ENCODE measurements around the gene DPYD. TPM values are rescaled to one million over a fixed set of nuclear protein-coding genes. Genes with fewer than 3 reads are reported as not detected.

DPYD gene
- total RNA-seq, 1 experiment from 2014 or later: 12.8 TPM

GRCh38 chr1:97572561-97572960, 348.3 kb downstream of the DPYD start:
- no TSS peak for BruUV-seq (replicated peaks)
- ATAC-seq: no peak
- POLR2A ChIA-PET (ENCODE audit: unreplicated experiment): no interaction called here

GRCh38 chr1:97571760-97572159, 349.1 kb downstream of the DPYD start:
- H4K20me1 ChIP-seq (ENCODE audit: low read length): no peaks in the 10 kb centered on the region
- no peaks in the 10 kb centered on the region for H3K9me3 ChIP-seq (ENCODE audit: low read length)
- H3K9me2 ChIP-seq (replicated peaks; ENCODE audit: low read length): no peaks in the 10 kb centered on the region
- H3K4me3 ChIP-seq (ENCODE audit: low read length): no peak overlapping the region
- H3K27me3 ChIP-seq (ENCODE audit: low read length): no peaks in the 10 kb centered on the region
- H3K79me2 ChIP-seq (ENCODE audit: low read length): no peaks in the 10 kb centered on the region
- ChIA-PET POLR2A (ENCODE audit: unreplicated experiment) (no interaction called here), CTCF (no interaction called here)
- no peak overlapping the region for H2AFZ ChIP-seq (ENCODE audit: low read length)
- TF ChIP-seq, protein P1, sequence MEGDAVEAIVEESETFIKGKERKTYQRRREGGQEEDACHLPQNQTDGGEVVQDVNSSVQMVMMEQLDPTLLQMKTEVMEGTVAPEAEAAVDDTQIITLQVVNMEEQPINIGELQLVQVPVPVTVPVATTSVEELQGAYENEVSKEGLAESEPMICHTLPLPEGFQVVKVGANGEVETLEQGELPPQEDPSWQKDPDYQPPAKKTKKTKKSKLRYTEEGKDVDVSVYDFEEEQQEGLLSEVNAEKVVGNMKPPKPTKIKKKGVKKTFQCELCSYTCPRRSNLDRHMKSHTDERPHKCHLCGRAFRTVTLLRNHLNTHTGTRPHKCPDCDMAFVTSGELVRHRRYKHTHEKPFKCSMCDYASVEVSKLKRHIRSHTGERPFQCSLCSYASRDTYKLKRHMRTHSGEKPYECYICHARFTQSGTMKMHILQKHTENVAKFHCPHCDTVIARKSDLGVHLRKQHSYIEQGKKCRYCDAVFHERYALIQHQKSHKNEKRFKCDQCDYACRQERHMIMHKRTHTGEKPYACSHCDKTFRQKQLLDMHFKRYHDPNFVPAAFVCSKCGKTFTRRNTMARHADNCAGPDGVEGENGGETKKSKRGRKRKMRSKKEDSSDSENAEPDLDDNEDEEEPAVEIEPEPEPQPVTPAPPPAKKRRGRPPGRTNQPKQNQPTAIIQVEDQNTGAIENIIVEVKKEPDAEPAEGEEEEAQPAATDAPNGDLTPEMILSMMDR (conservative IDR thresholded peaks at IDR 0.05; ENCODE audit: low read depth, low read length): no peak
- TF ChIP-seq EZH2phosphoT487 (IDR thresholded peaks at IDR 0.05; ENCODE audit: borderline replicate concordance, low read length) (no peak), EZH2 (IDR thresholded peaks at IDR 0.05; ENCODE audit: low read length, unreplicated experiment) (no peak)
- no peak overlapping the region for H3K27ac ChIP-seq (ENCODE audit: low read length)
- H3K9ac ChIP-seq (ENCODE audit: low read length): no peak overlapping the region
- ATAC-seq: no peak
- H3K36me3 ChIP-seq (ENCODE audit: low read depth, low read length): no peaks in the 10 kb centered on the region
- DNase-seq: no peak
- no peaks in the 10 kb centered on the region for H3F3A ChIP-seq (ENCODE audit: low read length, unreplicated experiment)
- no TSS peak for BruUV-seq (replicated peaks)
- intact Hi-C loops (cut with micrococcal nuclease): no loop called here
- H3K4me1 ChIP-seq (ENCODE audit: insufficient read depth, low read length): no peaks in the 10 kb centered on the region
- no peak overlapping the region for H3K4me2 ChIP-seq (ENCODE audit: low read length)

More at GRCh38 chr1:97572561-97572960, 348.3 kb downstream of the DPYD start:
- Histone ChIP-seq H3K9me2 (replicated peaks; ENCODE audit: low read length) (no peaks in the 10 kb centered on the region), H2AFZ (ENCODE audit: low read length) (no peak overlapping the region), H4K20me1 (ENCODE audit: low read length) (no peaks in the 10 kb centered on the region), H3K4me1 (ENCODE audit: insufficient read depth, low read length) (no peaks in the 10 kb centered on the region), H3K4me2 (ENCODE audit: low read length) (no peak overlapping the region), H3K79me2 (ENCODE audit: low read length) (no peaks in the 10 kb centered on the region), H3K27me3 (ENCODE audit: low read length) (no peaks in the 10 kb centered on the region), H3K9ac (ENCODE audit: low read length) (no peak overlapping the region), H3K9me3 (ENCODE audit: low read length) (no peaks in the 10 kb centered on the region), H3K4me3 (ENCODE audit: low read length) (no peak overlapping the region), H3F3A (ENCODE audit: low read length, unreplicated experiment) (no peaks in the 10 kb centered on the region), H3K27ac (ENCODE audit: low read length) (no peak overlapping the region), H3K36me3 (ENCODE audit: low read depth, low read length) (no peaks in the 10 kb centered on the region)
- no peak for DNase-seq
- TF ChIP-seq, protein P1 (conservative IDR thresholded peaks at IDR 0.05; ENCODE audit: low read depth, low read length): no peak
- TF ChIP-seq EZH2 (IDR thresholded peaks at IDR 0.05; ENCODE audit: low read length, unreplicated experiment): no peak
- no peak for TF ChIP-seq EZH2phosphoT487 (IDR thresholded peaks at IDR 0.05; ENCODE audit: borderline replicate concordance, low read length)
- CTCF ChIA-PET: no interaction called here
- intact Hi-C loops (cut with micrococcal nuclease): no loop called here

- Histone ChIP-seq H3F3A (ENCODE audit: low read length, unreplicated experiment) (no peaks in the 10 kb centered on the region), H3K9me3 (ENCODE audit: low read length) (no peaks in the 10 kb centered on the region), H3K27me3 (ENCODE audit: low read length) (no peaks in the 10 kb centered on the region), H2AFZ (ENCODE audit: low read length) (no peak overlapping the region), H3K36me3 (ENCODE audit: low read depth, low read length) (no peaks in the 10 kb centered on the region), H4K20me1 (ENCODE audit: low read length) (no peaks in the 10 kb centered on the region), H3K79me2 (ENCODE audit: low read length) (no peaks in the 10 kb centered on the region), H3K9me2 (replicated peaks; ENCODE audit: low read length) (no peaks in the 10 kb centered on the region), H3K4me2 (ENCODE audit: low read length) (no peak overlapping the region), H3K9ac (ENCODE audit: low read length) (no peak overlapping the region), H3K4me1 (ENCODE audit: insufficient read depth, low read length) (no peaks in the 10 kb centered on the region), H3K27ac (ENCODE audit: low read length) (no peak overlapping the region), H3K4me3 (ENCODE audit: low read length) (no peak overlapping the region)
- ATAC-seq (no peak), DNase-seq (no peak)
- ChIA-PET POLR2A (ENCODE audit: unreplicated experiment) (no interaction called here), CTCF (no interaction called here)
- TF ChIP-seq EZH2 (IDR thresholded peaks at IDR 0.05; ENCODE audit: low read length, unreplicated experiment): no peak
- TF ChIP-seq, protein P1 (conservative IDR thresholded peaks at IDR 0.05; ENCODE audit: low read depth, low read length): no peak
- TF ChIP-seq EZH2phosphoT487 (IDR thresholded peaks at IDR 0.05; ENCODE audit: borderline replicate concordance, low read length): no peak
- no TSS peak for BruUV-seq (replicated peaks)
- intact Hi-C loops (cut with micrococcal nuclease): no loop called here
These were observed 350.1 kb downstream of the DPYD start for GRCh38 chr1:97570691-97571090.

Measured in PC-3 (cell line).